Measurements from ENCODE around the gene RYR1.

DNA sequence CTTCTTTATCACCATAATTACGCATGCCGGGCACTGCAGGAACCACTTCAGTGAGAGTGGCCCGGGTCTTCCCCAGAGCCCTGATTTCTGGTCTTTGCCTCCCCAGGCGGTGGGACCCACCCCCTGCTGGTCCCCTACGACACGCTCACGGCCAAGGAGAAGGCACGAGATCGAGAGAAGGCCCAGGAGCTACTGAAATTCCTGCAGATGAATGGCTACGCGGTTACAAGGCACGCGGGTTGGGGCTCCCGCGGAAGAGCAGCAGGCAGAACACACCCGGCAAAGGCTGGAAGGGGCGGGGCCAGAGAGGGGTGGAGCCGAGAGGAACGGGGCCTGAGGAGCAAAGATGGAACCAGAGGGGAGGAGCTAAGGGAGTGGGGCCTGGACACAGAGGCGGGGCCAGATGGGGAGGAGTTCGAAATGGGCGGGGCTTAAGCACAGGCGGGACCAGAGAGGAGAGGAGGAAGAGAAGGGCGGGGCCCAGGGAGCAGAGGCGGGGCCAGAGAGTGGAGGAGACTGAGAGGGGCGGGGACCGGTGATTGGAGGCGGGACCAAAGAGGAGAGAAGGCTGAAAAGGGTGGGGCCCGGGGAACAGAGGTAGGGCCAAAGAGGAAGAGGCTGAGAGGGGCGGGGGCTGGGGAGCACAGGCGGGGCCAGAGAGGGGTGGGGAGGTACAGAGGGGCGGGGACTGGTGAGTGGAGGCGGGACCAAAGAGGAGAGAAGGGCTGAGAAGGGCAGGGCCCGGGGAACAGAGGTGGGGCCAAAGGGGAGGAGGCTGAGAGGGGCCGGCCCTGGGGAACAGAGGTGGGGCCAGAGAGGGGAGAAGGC lies 73.4 kb downstream of the RYR1 start:
- TF ChIP-seq, protein P1, sequence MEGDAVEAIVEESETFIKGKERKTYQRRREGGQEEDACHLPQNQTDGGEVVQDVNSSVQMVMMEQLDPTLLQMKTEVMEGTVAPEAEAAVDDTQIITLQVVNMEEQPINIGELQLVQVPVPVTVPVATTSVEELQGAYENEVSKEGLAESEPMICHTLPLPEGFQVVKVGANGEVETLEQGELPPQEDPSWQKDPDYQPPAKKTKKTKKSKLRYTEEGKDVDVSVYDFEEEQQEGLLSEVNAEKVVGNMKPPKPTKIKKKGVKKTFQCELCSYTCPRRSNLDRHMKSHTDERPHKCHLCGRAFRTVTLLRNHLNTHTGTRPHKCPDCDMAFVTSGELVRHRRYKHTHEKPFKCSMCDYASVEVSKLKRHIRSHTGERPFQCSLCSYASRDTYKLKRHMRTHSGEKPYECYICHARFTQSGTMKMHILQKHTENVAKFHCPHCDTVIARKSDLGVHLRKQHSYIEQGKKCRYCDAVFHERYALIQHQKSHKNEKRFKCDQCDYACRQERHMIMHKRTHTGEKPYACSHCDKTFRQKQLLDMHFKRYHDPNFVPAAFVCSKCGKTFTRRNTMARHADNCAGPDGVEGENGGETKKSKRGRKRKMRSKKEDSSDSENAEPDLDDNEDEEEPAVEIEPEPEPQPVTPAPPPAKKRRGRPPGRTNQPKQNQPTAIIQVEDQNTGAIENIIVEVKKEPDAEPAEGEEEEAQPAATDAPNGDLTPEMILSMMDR (IDR thresholded peaks at IDR 0.05; ENCODE audit: borderline replicate concordance, extremely low read depth, low read length, poor library complexity, severe bottlenecking): no peak
- no peak for TF ChIP-seq EZH2 (IDR thresholded peaks at IDR 0.05; ENCODE audit: borderline replicate concordance, low read depth, low read length, severe bottlenecking)

All from DND-41 (cell line).